ENCODE results near the gene RYR3. TPM values are rescaled to one million over a fixed set of nuclear protein-coding genes. Genes with fewer than 3 reads are reported as not detected.

Gene RYR3
- total and polyA plus RNA-seq, 2 donors (not counting 1 experiment from before 2014, with no cell fraction given): not detected

DNA sequence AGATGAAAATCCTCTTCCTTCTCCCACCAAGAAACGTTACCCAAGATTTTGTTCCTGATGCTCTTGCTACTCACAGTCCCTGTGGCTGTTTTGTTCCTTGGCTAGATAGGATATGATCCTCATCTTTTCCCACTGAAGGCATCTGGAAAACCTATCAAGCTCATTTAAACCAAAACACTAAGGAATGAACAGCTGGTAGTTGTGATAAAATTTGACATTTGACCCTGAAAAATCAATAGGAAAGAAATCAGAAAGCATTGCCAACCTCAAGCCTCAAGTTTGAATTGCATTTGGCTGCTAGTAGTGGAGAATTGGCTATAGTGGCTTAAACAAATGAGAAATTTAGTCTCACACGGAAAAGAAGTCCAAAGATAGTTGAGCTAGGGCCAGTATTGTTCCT lies 486.9 kb downstream of the RYR3 start:
- no peak for ATAC-seq (ENCODE audit: low read depth)

GRCh38 chr15:33801954-33802353 lies 491.2 kb downstream of the RYR3 start:
- TF ChIP-seq EZH2 (IDR thresholded peaks at IDR 0.05; ENCODE audit: borderline replicate concordance, insufficient read depth, low read depth, low read length, poor library complexity, severe bottlenecking): no peak
- TF ChIP-seq, protein P1, sequence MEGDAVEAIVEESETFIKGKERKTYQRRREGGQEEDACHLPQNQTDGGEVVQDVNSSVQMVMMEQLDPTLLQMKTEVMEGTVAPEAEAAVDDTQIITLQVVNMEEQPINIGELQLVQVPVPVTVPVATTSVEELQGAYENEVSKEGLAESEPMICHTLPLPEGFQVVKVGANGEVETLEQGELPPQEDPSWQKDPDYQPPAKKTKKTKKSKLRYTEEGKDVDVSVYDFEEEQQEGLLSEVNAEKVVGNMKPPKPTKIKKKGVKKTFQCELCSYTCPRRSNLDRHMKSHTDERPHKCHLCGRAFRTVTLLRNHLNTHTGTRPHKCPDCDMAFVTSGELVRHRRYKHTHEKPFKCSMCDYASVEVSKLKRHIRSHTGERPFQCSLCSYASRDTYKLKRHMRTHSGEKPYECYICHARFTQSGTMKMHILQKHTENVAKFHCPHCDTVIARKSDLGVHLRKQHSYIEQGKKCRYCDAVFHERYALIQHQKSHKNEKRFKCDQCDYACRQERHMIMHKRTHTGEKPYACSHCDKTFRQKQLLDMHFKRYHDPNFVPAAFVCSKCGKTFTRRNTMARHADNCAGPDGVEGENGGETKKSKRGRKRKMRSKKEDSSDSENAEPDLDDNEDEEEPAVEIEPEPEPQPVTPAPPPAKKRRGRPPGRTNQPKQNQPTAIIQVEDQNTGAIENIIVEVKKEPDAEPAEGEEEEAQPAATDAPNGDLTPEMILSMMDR (IDR thresholded peaks at IDR 0.05): no peak
- Histone ChIP-seq H3K27ac (ENCODE audit: low read length in 2 of 2) (no peak overlapping the region), H3K4me3 (ENCODE audit: control extremely low read depth in 1 of 5, extremely low read depth in 1 of 5, insufficient read depth in 1 of 5, low read depth in 2 of 5, low read length in 4 of 5) (no peak overlapping the region), H3K79me2 (ENCODE audit: control insufficient read depth, insufficient read depth, low read length) (no peaks in the 10 kb centered on the region), H4K20me1 (ENCODE audit: control insufficient read depth, insufficient read depth, low read length, poor library complexity, severe bottlenecking) (no peaks in the 10 kb centered on the region), H3K4me2 (replicated peaks; ENCODE audit: low read depth, low read length, poor library complexity, severe bottlenecking) (no peak overlapping the region), H3K4me1 (ENCODE audit: control insufficient read depth in 2 of 2, insufficient read depth in 2 of 2, low read length in 2 of 2) (no peaks in the 10 kb centered on the region), H3K9ac (ENCODE audit: low read length) (no peak overlapping the region), H2AFZ (ENCODE audit: insufficient read depth, low read depth, low read length, poor library complexity, severe bottlenecking) (no peak overlapping the region), H3K27me3 (replicated peaks in 1 of 4; ENCODE audit: control extremely low read depth in 1 of 4, control insufficient read depth in 3 of 4, insufficient read depth in 4 of 4, low read length in 3 of 4) (no peaks in the 10 kb centered on the region), H3K9me3 (ENCODE audit: control extremely low read depth in 1 of 3, control insufficient read depth in 2 of 3, insufficient read depth in 1 of 3, low read length in 2 of 3) (peaks cover 0 to 1% (median 0%) of the 10 kb centered on the region in 3 donors), H3K36me3 (replicated peaks in 1 of 2; ENCODE audit: control extremely low read depth in 1 of 2, control insufficient read depth in 1 of 2, extremely low read depth in 1 of 2, insufficient read depth in 2 of 2, low read length in 1 of 2) (no peaks in the 10 kb centered on the region)
- DNase-seq (no peak), ATAC-seq (ENCODE audit: low read depth) (no peak)
- H3K4me1 Mint-ChIP-seq: no peaks in the 10 kb centered on the region
- peaks cover 13% of the 10 kb centered on the region for H3K27me3 Mint-ChIP-seq
- POLR2A ChIA-PET: no interaction called here
- H3K9me3 Mint-ChIP-seq (ENCODE audit: insufficient read depth): no peaks in the 10 kb centered on the region
- intact Hi-C loops (cut with micrococcal nuclease): no loop called here
- WGBS (ENCODE audit: insufficient coverage): 86% methylated on average over 1 of the region's 2 CpGs
- CTCF ChIA-PET: interaction anchor here (0.6 kb wide), 1 partner anchor 93 kb away, joined by 3 read pairs; no protein-coding TSS in a partner anchor
- no peak overlapping the region for H3K4me3 Mint-ChIP-seq
- H3K27ac Mint-ChIP-seq: no peak overlapping the region

More for the DNA sequence above, 486.9 kb downstream of the RYR3 start:
- no peak overlapping the region for H3K4me2 ChIP-seq (replicated peaks; ENCODE audit: low read depth, low read length, poor library complexity, severe bottlenecking)
- no peaks in the 10 kb centered on the region for H3K4me1 ChIP-seq (ENCODE audit: control insufficient read depth in 2 of 2, insufficient read depth in 2 of 2, low read length in 2 of 2)
- intact Hi-C loops (cut with micrococcal nuclease): no loop called here
- no CpG with 5 or more reads among the region's 2 CpGs for WGBS (ENCODE audit: insufficient coverage)
- Mint-ChIP-seq H3K4me1 (no peaks in the 10 kb centered on the region), H3K9me3 (ENCODE audit: insufficient read depth) (no peaks in the 10 kb centered on the region), H3K27me3 (peaks cover 10% of the 10 kb centered on the region), H3K27ac (no peak overlapping the region), H3K4me3 (no peak overlapping the region)
- no peaks in the 10 kb centered on the region for H3K36me3 ChIP-seq (replicated peaks in 1 of 2; ENCODE audit: control extremely low read depth in 1 of 2, control insufficient read depth in 1 of 2, extremely low read depth in 1 of 2, insufficient read depth in 2 of 2, low read length in 1 of 2)
- no peak for DNase-seq
- TF ChIP-seq, protein P1 (IDR thresholded peaks at IDR 0.05): no peak
- no peak for TF ChIP-seq EZH2 (IDR thresholded peaks at IDR 0.05; ENCODE audit: borderline replicate concordance, insufficient read depth, low read depth, low read length, poor library complexity, severe bottlenecking)
- H3K27me3 ChIP-seq (replicated peaks in 1 of 4; ENCODE audit: control extremely low read depth in 1 of 4, control insufficient read depth in 3 of 4, insufficient read depth in 4 of 4, low read length in 3 of 4): no peaks in the 10 kb centered on the region
- no peaks in the 10 kb centered on the region for H3K79me2 ChIP-seq (ENCODE audit: control insufficient read depth, insufficient read depth, low read length)
- H3K4me3 ChIP-seq (ENCODE audit: control extremely low read depth in 1 of 5, extremely low read depth in 1 of 5, insufficient read depth in 1 of 5, low read depth in 2 of 5, low read length in 4 of 5): no peak overlapping the region
- H3K9me3 ChIP-seq (ENCODE audit: control extremely low read depth in 1 of 3, control insufficient read depth in 2 of 3, insufficient read depth in 1 of 3, low read length in 2 of 3): peaks cover 0 to 1% (median 0%) of the 10 kb centered on the region in 3 donors
- H4K20me1 ChIP-seq (ENCODE audit: control insufficient read depth, insufficient read depth, low read length, poor library complexity, severe bottlenecking): no peaks in the 10 kb centered on the region
- ChIA-PET CTCF (no interaction called here), POLR2A (no interaction called here)
- no peak overlapping the region for H3K9ac ChIP-seq (ENCODE audit: low read length)
- no peak overlapping the region for H2AFZ ChIP-seq (ENCODE audit: insufficient read depth, low read depth, low read length, poor library complexity, severe bottlenecking)
- H3K27ac ChIP-seq (ENCODE audit: low read length in 2 of 2): no peak overlapping the region
